ENCODE measurements around the gene C2orf80. TPM values are rescaled to one million over a fixed set of nuclear protein-coding genes. Genes with fewer than 3 reads are reported as not detected.
"Not testable (repeated sequence)": the region's sequence is repeated elsewhere in the genome, so short reads cannot be mapped to it uniquely, and the experiment has no call there.

Gene C2orf80
- total RNA-seq, 1 donor from 2014 or later: not detected

GRCh38 chr2:208130712-208131110 lies 59.1 kb downstream of the C2orf80 start:
- no peak for DNase-seq

- peak; percentile 13 for DNase-seq
Observed at GRCh38 chr2:208129744-208130711, 59.8 kb downstream of the C2orf80 start, which contains the start of gene CRYGC. Gene CRYGC (minus strand): TSS chr2:208129828. CDS start chr2:208129792, 36 bp downstream.

DNA sequence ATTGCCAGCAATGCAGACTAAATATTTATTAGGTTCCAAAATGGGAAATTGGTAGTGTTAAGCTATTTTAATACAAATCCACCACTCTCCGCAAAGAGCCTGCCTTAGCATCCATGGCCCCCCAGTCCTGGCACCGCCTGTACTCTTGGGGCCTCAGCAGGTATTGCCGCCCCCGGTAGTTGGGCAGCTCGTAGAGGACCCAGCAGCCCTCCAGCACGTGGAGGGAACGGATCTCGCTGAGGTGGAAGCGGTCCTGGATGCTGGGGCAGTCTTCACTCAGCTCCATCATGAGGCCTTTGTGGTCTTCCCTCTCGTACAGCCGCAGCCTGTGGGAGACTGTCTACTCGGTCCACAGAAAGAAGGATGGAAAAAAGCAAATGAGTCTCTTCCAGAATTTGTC lies 61.7 kb downstream of the C2orf80 start:
- no peak for DNase-seq

DNA sequence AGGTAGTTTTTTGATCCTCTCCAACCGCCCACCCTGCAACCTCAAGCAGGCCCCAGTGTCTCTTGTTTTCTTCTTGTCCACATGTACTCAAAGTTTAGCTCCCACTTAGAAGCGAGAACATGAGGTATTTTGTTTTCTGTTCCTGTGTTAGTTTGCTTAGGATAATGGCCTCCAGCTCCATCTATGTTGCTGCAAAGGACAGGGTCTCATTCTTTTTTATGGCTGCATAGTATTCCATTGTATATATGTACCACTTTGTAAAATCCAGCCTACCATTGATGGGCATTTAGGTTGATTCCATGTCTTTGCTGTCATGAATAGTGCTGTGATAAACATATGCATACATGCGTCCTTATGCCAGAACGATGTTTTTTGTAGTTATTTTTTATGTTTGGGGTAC lies 62.7 kb downstream of the C2orf80 start:
- no peak for DNase-seq

GRCh38 chr2:208125251-208125650 lies 64.6 kb downstream of the C2orf80 start:
- DNase-seq: no peak

DNA sequence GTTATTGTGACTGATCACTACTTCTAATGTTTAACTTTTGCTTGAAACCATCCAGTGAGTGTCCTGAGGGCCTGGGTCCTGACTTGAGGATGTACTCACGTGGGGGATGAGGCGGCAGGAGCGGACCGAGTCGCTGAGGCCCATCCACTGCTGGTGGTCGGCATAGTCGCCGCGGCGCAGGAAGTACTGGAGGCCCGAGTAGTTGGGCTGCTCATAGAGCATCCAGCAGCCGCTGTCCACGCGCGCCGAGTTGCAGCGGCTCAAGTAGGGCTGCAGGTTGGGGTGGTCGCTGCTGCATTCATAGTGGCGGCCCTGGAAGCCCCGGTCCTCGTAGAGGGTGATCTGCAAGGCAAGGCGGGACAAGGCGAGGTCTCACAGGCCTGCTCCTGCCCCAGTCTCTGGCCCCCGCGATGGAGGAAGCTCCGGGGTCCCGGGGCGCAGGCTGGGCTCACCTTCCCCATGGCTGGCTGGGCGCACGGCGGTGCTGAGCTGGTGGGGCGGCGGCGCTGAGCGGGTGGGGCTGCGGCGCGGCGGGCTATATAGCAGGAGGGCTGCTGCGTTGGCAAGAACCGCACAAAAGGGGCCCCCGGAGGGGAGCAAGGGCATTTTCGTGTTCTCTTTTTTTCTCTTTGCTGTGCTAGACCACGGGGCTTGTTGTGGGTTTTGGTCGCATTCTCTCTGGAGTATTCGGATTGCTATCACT lies 65.7 kb downstream of the C2orf80 start, which contains the start of gene CRYGD:
TSS of gene CRYGD (minus strand) at position 512 of the 703 bp plus-strand sequence. CDS start at position 461, 51 bp downstream.
- DNase-seq: not testable (repeated sequence)

DNA sequence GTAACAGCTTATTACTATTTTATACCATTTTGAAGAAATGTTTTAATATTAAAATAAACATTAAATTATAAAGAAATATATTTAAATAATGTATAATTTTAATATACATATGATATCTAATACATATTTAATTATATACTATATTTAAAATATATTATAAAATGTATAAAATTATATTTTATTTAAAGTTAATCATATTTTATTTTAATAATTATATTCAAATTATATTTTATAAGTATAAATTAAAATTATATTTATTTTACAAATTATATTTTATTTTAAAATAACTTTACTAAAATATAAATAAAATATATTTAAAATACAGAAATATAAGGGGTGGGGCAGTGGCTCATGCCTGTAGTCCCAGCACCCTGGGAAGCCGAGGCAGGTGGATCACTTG lies 67.6 kb downstream of the C2orf80 start:
- DNase-seq: no peak

DNA sequence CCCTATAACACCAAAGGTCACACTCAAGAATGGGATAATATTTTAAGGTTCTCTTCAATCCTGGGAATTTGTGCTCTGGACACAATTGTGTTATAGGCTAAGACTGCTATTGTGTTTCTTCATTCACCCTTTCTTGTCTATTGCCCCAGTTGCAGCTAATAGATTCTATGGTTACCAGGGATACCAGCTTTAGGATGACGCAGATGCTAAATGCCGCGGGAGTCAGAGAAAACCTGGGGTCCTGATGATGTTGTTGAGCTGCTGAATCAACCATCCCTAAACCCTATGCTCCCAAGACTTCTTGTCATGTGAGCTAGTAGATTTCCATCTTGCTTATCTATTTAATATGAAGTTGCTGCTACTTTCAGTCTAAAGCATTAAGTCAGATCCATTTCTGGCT lies 70.9 kb downstream of the C2orf80 start:
- DNase-seq: no peak

GRCh38 chr2:208117390-208117789 lies 72.4 kb downstream of the C2orf80 start:
- DNase-seq: not testable (repeated sequence)

Other genes starting within 250 kb of the C2orf80 start
- 11.3 and 18.5 TPM in 2 replicates for gene PLEKHM3, start 164.5 kb downstream of the C2orf80 start, total RNA-seq
- not detected in 2 replicates for gene CRYGD, start 65.5 kb downstream of the C2orf80 start, total RNA-seq
- gene CRYGC, start 60.2 kb downstream of the C2orf80 start, total RNA-seq: not detected in 2 replicates
- not detected in 2 replicates for gene CRYGB, start 43.9 kb downstream of the C2orf80 start, total RNA-seq
- not detected in 2 replicates for gene CRYGA, start 26.4 kb downstream of the C2orf80 start, total RNA-seq
- 107 and 137 TPM in 2 replicates for gene IDH1, start 65.0 kb upstream of the C2orf80 start, total RNA-seq
- gene PIKFYVE, start 76.2 kb upstream of the C2orf80 start, total RNA-seq: 33.2 and 36.3 TPM in 2 replicates
- gene PTH2R, start 216.8 kb upstream of the C2orf80 start, total RNA-seq: not detected in 2 replicates